H1 (cell line): ENCODE data around the gene ATPAF2. TPM values are rescaled to one million over a fixed set of nuclear protein-coding genes. Genes with fewer than 3 reads are reported as not detected.

Experiments
- CTCF ChIA-PET: fragments of 300-600 bp; sonication (Branson Sonifier 250); formaldehyde crosslinking; loops from one replicate; lab custom pipeline; 2021; ENCODE audit not compliant: partially characterized antibody; lab: Charles Lee
- POLR2A ChIA-PET: fragments of 300-600 bp; sonication (Branson Sonifier 250); formaldehyde crosslinking; loops from one replicate; lab custom pipeline; 2021; ENCODE audit warnings: inconsistent platforms; ENCODE audit not compliant: partially characterized antibody; lab: Charles Lee
- DNase-seq, 2 experiments: peaks; one replicate each; pipeline versions ENCODE4 v3.0.0 to v3.0.0-alpha.2; 2010 to 2022; ENCODE audit warnings: low spot score in 2 of 2, low read depth in 1 of 2, mixed read lengths in 1 of 2
- FAIRE-seq: peaks from 2 replicates; lab custom pipeline; 2011; peaks lifted over from hg19 to GRCh38; lab: Jason Lieb, UNC
- H2AFZ ChIP-seq: 2 replicates; pipeline ENCODE4 v1.8.1; 2012; ENCODE audit warnings: low read length, inconsistent platforms
- H2AK5ac ChIP-seq: 2 replicates; pipeline ENCODE4 v1.6.1; 2013; ENCODE audit warnings: low read depth, low read length
- H2BK120ac ChIP-seq: replicated peaks from 2 replicates; pipeline ENCODE3; 2013; ENCODE audit warnings: low read depth, low read length, inconsistent platforms
- H2BK12ac ChIP-seq: 2 replicates; pipeline ENCODE4 v1.6.1; 2013; ENCODE audit warnings: low read depth, low read length
- H2BK15ac ChIP-seq: 2 replicates; pipeline ENCODE4 v1.6.1; 2013; ENCODE audit warnings: low read length
- H2BK20ac ChIP-seq: 2 replicates; pipeline ENCODE4 v1.6.1; 2013; ENCODE audit warnings: low read length
- H2BK5ac ChIP-seq: 2 replicates; pipeline ENCODE4 v1.6.1; 2013; ENCODE audit warnings: low read depth, low read length
- H3K14ac ChIP-seq: 2 replicates; pipeline ENCODE4 v1.6.1; 2013; ENCODE audit warnings: inconsistent platforms; ENCODE audit not compliant: insufficient read length
- H3K18ac ChIP-seq: 2 replicates; pipeline ENCODE4 v1.6.1; 2013; ENCODE audit warnings: low read length; ENCODE audit errors: extremely low read depth
- H3K23ac ChIP-seq: 2 replicates; pipeline ENCODE4 v1.6.1; 2013; ENCODE audit warnings: inconsistent platforms; ENCODE audit not compliant: insufficient read length
- H3K23me2 ChIP-seq: 2 replicates; pipeline ENCODE4 v1.6.1; 2013; ENCODE audit warnings: low read depth, low read length
- H3K27ac ChIP-seq: 2 replicates; pipeline ENCODE4 v1.6.1; 2011; ENCODE audit warnings: low read depth, low read length, inconsistent platforms
- H3K27me3 ChIP-seq, 4 experiments: replicated peaks in 1 of 4; 1 replicate in 1 of 4; 2 replicates in 3 of 4; pipeline versions ENCODE4 v1.6.1 to v1.8.1; 2011 to 2013; ENCODE audit warnings: low read length in 3 of 4, mild to moderate bottlenecking in 3 of 4, inconsistent platforms in 2 of 4, mixed read lengths in 2 of 4, moderate library complexity in 1 of 4; ENCODE audit not compliant: control insufficient read depth in 3 of 4, insufficient read depth in 3 of 4; ENCODE audit errors: extremely low read depth in 1 of 4
- H3K36me3 ChIP-seq, 4 experiments: 2 replicates each; pipeline versions ENCODE4 v1.6.1 to v1.8.1; 2011 to 2013; ENCODE audit warnings: mild to moderate bottlenecking in 4 of 4, low read length in 3 of 4, moderate library complexity in 2 of 4, control low read depth in 1 of 4, inconsistent platforms in 1 of 4; ENCODE audit not compliant: insufficient read depth in 4 of 4, control insufficient read depth in 2 of 4
- H3K4ac ChIP-seq: replicated peaks from 2 replicates; pipeline ENCODE3; 2013; ENCODE audit warnings: low read length, low read depth, mixed read lengths, inconsistent platforms; ENCODE audit not compliant: insufficient read length
- H3K4me1 ChIP-seq, 4 experiments: replicated peaks in 1 of 4; 1 replicate in 1 of 4; 2 replicates in 3 of 4; pipeline versions ENCODE4 v1.6.1 to v1.8.1; 2011 to 2013; ENCODE audit warnings: low read length in 3 of 4, inconsistent platforms in 2 of 4, mixed read lengths in 1 of 4; ENCODE audit not compliant: insufficient read depth in 4 of 4, control insufficient read depth in 3 of 4
- H3K4me2 ChIP-seq, 2 experiments: 2 replicates each; pipeline versions ENCODE4 v1.6.1 to v1.8.1; 2011 to 2013; ENCODE audit warnings: low read depth in 2 of 2, low read length in 2 of 2, control low read depth in 1 of 2, inconsistent platforms in 1 of 2, mild to moderate bottlenecking in 1 of 2; ENCODE audit not compliant: insufficient read depth in 1 of 2
- H3K4me3 ChIP-seq, 4 experiments: fragments of 200-600, 300-600 bp in 1 of 4; sonication (generic), shearing (Covaris generic), sonication (Bioruptor Twin) in 1 of 4; 2 replicates each; pipeline versions ENCODE4 v1.5.1 to v1.8.1; 2011 to 2016; ENCODE audit warnings: low read length in 4 of 4, low read depth in 3 of 4, control low read depth in 2 of 4, inconsistent platforms in 2 of 4, mild to moderate bottlenecking in 2 of 4, mixed read lengths in 1 of 4, moderate library complexity in 1 of 4; ENCODE audit not compliant: insufficient read depth in 2 of 4; ENCODE audit errors: extremely low read depth in 1 of 4
- H3K56ac ChIP-seq: replicated peaks from 2 replicates; pipeline ENCODE3; 2013; ENCODE audit warnings: low read depth, mild to moderate bottlenecking, mixed read lengths, low read length, inconsistent platforms; ENCODE audit not compliant: insufficient read length
- H3K79me1 ChIP-seq: 2 replicates; pipeline ENCODE4 v1.6.1; 2013; ENCODE audit warnings: low read depth, low read length, control low read depth
- H3K79me2 ChIP-seq, 2 experiments: 2 replicates each; pipeline versions ENCODE4 v1.6.1 to v1.8.1; 2012 to 2013; ENCODE audit warnings: low read length in 2 of 2, mild to moderate bottlenecking in 2 of 2, inconsistent platforms in 1 of 2; ENCODE audit not compliant: insufficient read depth in 2 of 2, control insufficient read depth in 1 of 2
- H3K9ac ChIP-seq, 4 experiments: replicated peaks in 1 of 4; 1 replicate in 1 of 4; 2 replicates in 3 of 4; pipeline versions ENCODE4 v1.6.1 to v1.8.1; 2011 to 2013; ENCODE audit warnings: low read depth in 3 of 4, low read length in 3 of 4, control low read depth in 2 of 4, mild to moderate bottlenecking in 2 of 4, moderate library complexity in 2 of 4, inconsistent platforms in 1 of 4; ENCODE audit errors: extremely low read depth in 1 of 4
- H3K9me3 ChIP-seq, 2 experiments: 2 replicates each; pipeline versions ENCODE4 v1.6.1 to v1.8.1; 2012 to 2013; ENCODE audit warnings: mild to moderate bottlenecking in 2 of 2, moderate library complexity in 2 of 2, control low read depth in 1 of 2, inconsistent platforms in 1 of 2, low read depth in 1 of 2, low read length in 1 of 2, mixed read lengths in 1 of 2; ENCODE audit not compliant: insufficient read depth in 2 of 2
- H4K20me1 ChIP-seq, 2 experiments: replicated peaks in 1 of 2; 2 replicates each; pipeline versions ENCODE3 to v1.8.1; 2011 to 2013; ENCODE audit warnings: inconsistent platforms in 2 of 2, low read length in 2 of 2, mild to moderate bottlenecking in 1 of 2; ENCODE audit not compliant: insufficient read depth in 2 of 2, control insufficient read depth in 1 of 2
- H4K5ac ChIP-seq: 2 replicates; pipeline ENCODE4 v1.6.1; 2013; ENCODE audit warnings: low read length, low read depth, mixed read lengths, inconsistent platforms; ENCODE audit not compliant: insufficient read length
- H4K8ac ChIP-seq: 2 replicates; pipeline ENCODE4 v1.8.0; 2013; ENCODE audit warnings: mild to moderate bottlenecking, moderate library complexity, low read length, inconsistent platforms; ENCODE audit not compliant: insufficient read depth; ENCODE audit errors: extremely low read depth
- H4K91ac ChIP-seq: replicated peaks from 2 replicates; pipeline ENCODE3; 2013; ENCODE audit warnings: low read length, mixed read lengths, inconsistent platforms; ENCODE audit not compliant: insufficient read length
- FOSL1 ChIP-seq: IDR thresholded peaks from 2 replicates; pipeline ENCODE4 v1.6.1; 2011; ENCODE audit warnings: mild to moderate bottlenecking, low read depth, low read length, moderate library complexity; ENCODE audit not compliant: insufficient read depth
- HDAC6 ChIP-seq: IDR thresholded peaks from one replicate; pipeline ENCODE4 v1.7.1; 2012; ENCODE audit warnings: low read depth, mild to moderate bottlenecking, inconsistent platforms, low read length, moderate library complexity
- WGBS, 2 experiments: shearing (Covaris generic) in 1 of 2; methylation state at CpG; one replicate each; pipeline versions ENCODE4 v1.1.6 to v1.1.7; 2013 to 2015; ENCODE audit warnings: low lambda C conversion rate in 2 of 2, mixed read lengths in 2 of 2, inconsistent platforms in 1 of 2, low coverage in 1 of 2, missing lambda C conversion rate in 1 of 2; ENCODE audit not compliant: insufficient replicate concordance in 2 of 2, insufficient coverage in 1 of 2, insufficient read length in 1 of 2; ENCODE audit errors: extremely low coverage in 1 of 2, missing lambda C conversion rate in 1 of 2; 5-methylcytosine and 5-hydroxymethylcytosine counted together
- polyA plus RNA-seq, 7 experiments: library from polyadenylated mRNA; depleted of rRNA in 3 of 7; stranded (reverse) in 5 of 7; unstranded in 2 of 7; fragments of >200 nt in 5 of 7; fragments of 200-250 nt in 2 of 7; gene quantifications; 1 replicate in 5 of 7; 2 replicates in 1 of 7; 4 replicates in 1 of 7; pipeline versions ENCODE4 v1.2.1 to v1.2.3, GENCODE V29; 2011 to 2013; ENCODE audit warnings: missing spikeins in 2 of 7, mixed read lengths in 2 of 7
- total RNA-seq: library from RNA; stranded (reverse); fragmentation: NEBNext Ultra II Directional; extraction: Animal tissue kit (Norgen Biotek cat#: 25700); gene quantifications from 2 replicates; pipeline ENCODE4 v1.2.1, GENCODE V29; 2021

Gene ATPAF2
- total and polyA plus RNA-seq, 2 of the 8 experiments (the other 6 are each of a cell fraction or from before 2014, with no cell fraction given): 19.6 to 22.9 TPM

- H3K9ac ChIP-seq: no peak overlapping the region
- H4K8ac ChIP-seq: peak overlapping the region; percentile 48; the same call in 1 of the 2 replicates
- H3K27ac ChIP-seq: no peak overlapping the region
- H2AK5ac ChIP-seq: no peak overlapping the region
- H2BK120ac ChIP-seq: no peak overlapping the region
- no peak overlapping the region for H2BK15ac ChIP-seq
- 71% methylated on average over 27 of the region's 31 CpGs; no CpG with 5 or more reads in 1 of the 2 experiments for WGBS, 2 experiments
- H3K79me2 ChIP-seq: no peaks in the 10 kb centered on the region
- peaks cover 0 to 5% of the 10 kb centered on the region in 2 experiments for H4K20me1 ChIP-seq
- no peak overlapping the region for H3K14ac ChIP-seq
- H3K9me3 ChIP-seq: no peaks in the 10 kb centered on the region
- H3K18ac ChIP-seq: no peak overlapping the region
- H3K4me1 ChIP-seq: peaks cover 0 to 7% (median 0%) of the 10 kb centered on the region in 4 experiments; a peak in 1 of 7 replicates
- H3K23me2 ChIP-seq: no peaks in the 10 kb centered on the region
- H3K4ac ChIP-seq: no peak overlapping the region
- FAIRE-seq (no peak), DNase-seq (peak in 1 of 2 experiments; percentile 63)
- CTCF ChIA-PET: interaction anchor here (0.8 to 7.8 kb wide), 13 partner anchors 9 to 326 kb away, joined by 3 to 49 read pairs (median 4); partner anchors contain the start of gene RAI1
- H3K23ac ChIP-seq: no peak overlapping the region
- no peaks in the 10 kb centered on the region; the same call in 1 of the 2 replicates for H3K79me1 ChIP-seq
- no peak overlapping the region for H2BK5ac ChIP-seq
- H4K91ac ChIP-seq: no peak overlapping the region
- H2AFZ ChIP-seq: no peak overlapping the region
- peak overlapping the region in 1 of 2 experiments; percentile 35; a peak in 1 of 4 replicates for H3K4me2 ChIP-seq
- H3K36me3 ChIP-seq: no peaks in the 10 kb centered on the region; a peak in 1 of 8 replicates
- no peak overlapping the region for H3K4me3 ChIP-seq
- no peak for TF ChIP-seq FOSL1
- no peak for TF ChIP-seq HDAC6
- TF ChIP-seq, all 59 proteins: peak for 0
- H2BK20ac ChIP-seq: no peak overlapping the region
- no peak overlapping the region for H4K5ac ChIP-seq
- no peak overlapping the region for H2BK12ac ChIP-seq
- no peaks in the 10 kb centered on the region for H3K27me3 ChIP-seq
- POLR2A ChIA-PET: interaction anchor here (0.9 to 3.3 kb wide), 2 partner anchors 10 to 31 kb away, joined by 3 to 16 read pairs; no protein-coding TSS in a partner anchor
- H3K56ac ChIP-seq: no peak overlapping the region
Observed at GRCh38 chr17:18006495-18007239, 32.3 kb downstream of the ATPAF2 start.
